ENCODE measurements around the gene RIPOR3.
"Not testable (repeated sequence)": the region's sequence is repeated elsewhere in the genome, so short reads cannot be mapped to it uniquely, and the experiment has no call there.

DNA sequence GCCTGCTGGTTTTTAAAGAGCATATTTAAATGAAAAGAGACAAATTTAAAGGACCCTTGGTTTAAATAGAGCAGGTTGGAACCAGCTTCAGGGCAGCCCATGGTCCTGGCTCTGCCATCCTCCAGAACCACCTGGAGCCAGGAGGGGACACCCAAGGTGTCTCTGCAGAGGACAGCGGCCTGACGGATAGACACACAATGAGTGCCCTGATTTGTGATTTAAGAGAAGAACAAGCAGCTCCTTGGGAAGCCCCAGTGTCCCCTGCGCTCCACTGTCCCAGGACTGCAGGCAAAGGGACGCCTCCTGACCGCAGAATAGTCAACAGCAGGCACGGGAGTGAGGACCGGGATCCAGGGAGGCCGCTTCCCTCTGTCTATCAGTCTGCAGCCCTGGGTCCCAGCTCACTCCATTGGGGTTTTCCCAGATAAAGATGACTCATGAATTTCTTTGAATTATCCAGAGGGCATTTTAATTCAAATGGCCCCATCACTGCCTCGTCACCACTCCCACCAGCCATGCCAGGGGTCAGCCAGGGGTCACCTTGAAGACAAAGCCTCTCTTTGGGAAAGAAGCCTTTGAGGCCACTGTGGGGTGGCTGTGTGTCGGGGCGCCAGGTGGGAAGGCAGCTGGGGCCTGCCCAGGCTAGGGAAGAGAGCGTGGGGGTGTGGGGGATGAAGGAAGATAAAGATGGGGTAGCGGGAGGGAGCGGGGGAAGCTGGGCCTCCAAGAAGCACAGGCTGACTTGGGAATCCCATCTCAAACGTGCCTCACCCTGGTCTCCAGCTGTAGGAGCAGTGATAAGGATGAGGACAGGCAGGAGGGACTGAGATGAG is 53.1 kb downstream of the RIPOR3 start:
- TF ChIP-seq, protein P1, sequence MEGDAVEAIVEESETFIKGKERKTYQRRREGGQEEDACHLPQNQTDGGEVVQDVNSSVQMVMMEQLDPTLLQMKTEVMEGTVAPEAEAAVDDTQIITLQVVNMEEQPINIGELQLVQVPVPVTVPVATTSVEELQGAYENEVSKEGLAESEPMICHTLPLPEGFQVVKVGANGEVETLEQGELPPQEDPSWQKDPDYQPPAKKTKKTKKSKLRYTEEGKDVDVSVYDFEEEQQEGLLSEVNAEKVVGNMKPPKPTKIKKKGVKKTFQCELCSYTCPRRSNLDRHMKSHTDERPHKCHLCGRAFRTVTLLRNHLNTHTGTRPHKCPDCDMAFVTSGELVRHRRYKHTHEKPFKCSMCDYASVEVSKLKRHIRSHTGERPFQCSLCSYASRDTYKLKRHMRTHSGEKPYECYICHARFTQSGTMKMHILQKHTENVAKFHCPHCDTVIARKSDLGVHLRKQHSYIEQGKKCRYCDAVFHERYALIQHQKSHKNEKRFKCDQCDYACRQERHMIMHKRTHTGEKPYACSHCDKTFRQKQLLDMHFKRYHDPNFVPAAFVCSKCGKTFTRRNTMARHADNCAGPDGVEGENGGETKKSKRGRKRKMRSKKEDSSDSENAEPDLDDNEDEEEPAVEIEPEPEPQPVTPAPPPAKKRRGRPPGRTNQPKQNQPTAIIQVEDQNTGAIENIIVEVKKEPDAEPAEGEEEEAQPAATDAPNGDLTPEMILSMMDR (IDR thresholded peaks at IDR 0.05) = not testable (repeated sequence)
- not testable (repeated sequence) for TF ChIP-seq POLR2A (IDR thresholded peaks at IDR 0.05)
